ENCODE results near the gene GUCA1C. TPM values are rescaled to one million over a fixed set of nuclear protein-coding genes. Genes with fewer than 3 reads are reported as not detected.

The GUCA1C gene
- total and polyA plus RNA-seq, 9 of the 15 experiments (the other 6 are each of a cell fraction or from before 2014, with no cell fraction given): not detected

DNA sequence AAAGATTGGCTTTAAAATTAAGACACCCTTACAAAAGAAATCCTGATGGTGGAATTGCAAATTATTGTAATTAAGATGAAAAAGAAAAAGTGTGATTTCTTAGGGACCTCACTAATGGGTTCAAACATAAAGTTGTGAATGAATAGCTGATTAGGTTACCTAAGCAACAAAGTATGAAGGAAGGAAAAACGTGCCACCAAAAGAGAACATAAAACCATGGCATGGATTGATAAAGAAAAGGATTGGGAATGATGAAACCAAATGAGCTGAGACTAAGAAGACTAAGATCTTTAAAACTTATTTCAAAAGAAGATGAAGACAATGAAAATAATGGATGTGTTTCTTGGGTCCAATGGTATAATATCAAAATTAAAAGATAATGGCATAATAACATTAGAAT lies 32.2 kb upstream of the GUCA1C start:
- H3K4me1 ChIP-seq (replicated peaks in 1 of 2; ENCODE audit: control insufficient read depth in 2 of 2, insufficient read depth in 2 of 2, low read length in 2 of 2): no peaks in the 10 kb centered on the region
- H3K9me3 ChIP-seq (replicated peaks; ENCODE audit: control insufficient read depth, insufficient read depth, low read depth, low read length): no peaks in the 10 kb centered on the region
- H3K36me3 ChIP-seq (ENCODE audit: control insufficient read depth, insufficient read depth, low read length): no peaks in the 10 kb centered on the region
- H3K27me3 ChIP-seq (ENCODE audit: control insufficient read depth in 2 of 2, insufficient read depth in 2 of 2, low read length in 2 of 2): no peaks in the 10 kb centered on the region
- H3K9me1 ChIP-seq (ENCODE audit: control insufficient read depth, insufficient read depth, low read length): no peaks in the 10 kb centered on the region
- in situ Hi-C loops (cut with MboI): no loop called here
- BruUV-seq (replicated peaks): no TSS peak
- WGBS (ENCODE audit: insufficient coverage, low coverage, missing lambda C conversion rate): 0% methylated on average over 1 of the region's 1 CpG
- DNase-seq (ENCODE audit: extremely low read depth in 1 of 4, low spot score in 3 of 4) (no peak), ATAC-seq (no peak), FAIRE-seq (no peak)
- H4K20me1 ChIP-seq (replicated peaks; ENCODE audit: control insufficient read depth, insufficient read depth, low read length): no peaks in the 10 kb centered on the region
- no peaks in the 10 kb centered on the region for H3K79me2 ChIP-seq (ENCODE audit: control insufficient read depth, insufficient read depth, low read length)
- POLR2A ChIA-PET: no interaction called here
- no peak for TF ChIP-seq ZNF77 (CRISPR knock-in tag; IDR thresholded peaks at IDR 0.05)
- TF ChIP-seq ZNF75A (CRISPR knock-in tag; IDR thresholded peaks at IDR 0.05): no peak
- TF ChIP-seq RFX1 (IDR thresholded peaks at IDR 0.05): peak; percentile 14; the same call in 1 of the 2 replicates
- no peak overlapping the region for H3K4me2 ChIP-seq (ENCODE audit: insufficient read depth, low read length)
- no peak overlapping the region for H2AFZ ChIP-seq (ENCODE audit: low read depth, low read length)
- H3K4me3 ChIP-seq: no peak overlapping the region
- H3K9ac ChIP-seq (ENCODE audit: insufficient read depth in 1 of 2, low read depth in 2 of 2, low read length in 2 of 2): no peak overlapping the region
- CTCF ChIA-PET (ENCODE audit: low intra/inter-chr PET ratio): no interaction called here
- intact Hi-C loops (cut with micrococcal nuclease): no loop called here
- H3K27ac ChIP-seq (ENCODE audit: extremely low read depth, low read depth, low read length): no peak overlapping the region

- DNase-seq (ENCODE audit: extremely low read depth in 1 of 4, low spot score in 3 of 4): no peak
- H3K4me1 ChIP-seq (replicated peaks in 1 of 2; ENCODE audit: control insufficient read depth in 2 of 2, insufficient read depth in 2 of 2, low read length in 2 of 2): no peaks in the 10 kb centered on the region
- ChIA-PET CTCF (ENCODE audit: low intra/inter-chr PET ratio) (no interaction called here), POLR2A (no interaction called here)
- H3K4me2 ChIP-seq (ENCODE audit: insufficient read depth, low read length): no peak overlapping the region
- FAIRE-seq: no peak
- BruUV-seq (replicated peaks): no TSS peak
- no peaks in the 10 kb centered on the region for H4K20me1 ChIP-seq (replicated peaks; ENCODE audit: control insufficient read depth, insufficient read depth, low read length)
- H3K4me3 ChIP-seq: no peak overlapping the region
- H3K79me2 ChIP-seq (ENCODE audit: control insufficient read depth, insufficient read depth, low read length): no peaks in the 10 kb centered on the region
- no peak overlapping the region for H2AFZ ChIP-seq (ENCODE audit: low read depth, low read length)
- H3K27ac ChIP-seq (ENCODE audit: extremely low read depth, low read depth, low read length): no peak overlapping the region
- no peaks in the 10 kb centered on the region for H3K9me3 ChIP-seq (replicated peaks; ENCODE audit: control insufficient read depth, insufficient read depth, low read depth, low read length)
- TF ChIP-seq BCL6 (CRISPR knock-in tag; IDR thresholded peaks at IDR 0.05): no peak
- no peak for TF ChIP-seq SNIP1 (IDR thresholded peaks at IDR 0.05; ENCODE audit: low read depth)
- no peak for TF ChIP-seq DMBX1 (CRISPR knock-in tag; IDR thresholded peaks at IDR 0.05; ENCODE audit: borderline replicate concordance)
- no peak for TF ChIP-seq NCOA6 (IDR thresholded peaks at IDR 0.05)
- no peak for TF ChIP-seq ZNF212 (CRISPR knock-in tag; IDR thresholded peaks at IDR 0.05)
- TF ChIP-seq ZBTB2 (IDR thresholded peaks at IDR 0.05): no peak
- TF ChIP-seq ZNF143 (CRISPR knock-in tag; IDR thresholded peaks at IDR 0.05): no peak
- no peak for TF ChIP-seq NONO (IDR thresholded peaks at IDR 0.05; ENCODE audit: low read depth in 2 of 2, low read length in 1 of 2)
- TF ChIP-seq NR3C1 (CRISPR knock-in tag; IDR thresholded peaks at IDR 0.05): no peak
- no peak for TF ChIP-seq U2AF2 (optimal IDR thresholded peaks at IDR 0.05; ENCODE audit: low read depth, low read length)
- 0% methylated on average over 1 of the region's 1 CpG for WGBS (ENCODE audit: insufficient coverage, low coverage, missing lambda C conversion rate)
- intact Hi-C loops (cut with micrococcal nuclease): no loop called here
- no peak overlapping the region for H3K9ac ChIP-seq (ENCODE audit: insufficient read depth in 1 of 2, low read depth in 2 of 2, low read length in 2 of 2)
- H3K27me3 ChIP-seq (ENCODE audit: control insufficient read depth in 2 of 2, insufficient read depth in 2 of 2, low read length in 2 of 2): no peaks in the 10 kb centered on the region
- no peaks in the 10 kb centered on the region for H3K9me1 ChIP-seq (ENCODE audit: control insufficient read depth, insufficient read depth, low read length)
- no peaks in the 10 kb centered on the region for H3K36me3 ChIP-seq (ENCODE audit: control insufficient read depth, insufficient read depth, low read length)
- ATAC-seq: no peak
- in situ Hi-C loops (cut with MboI): no loop called here
Observed at GRCh38 chr3:108983051-108983450, 29.4 kb upstream of the GUCA1C start.

All from K562 (cell line).